Adrenal gland (tissue), 5 donors: Measurements from ENCODE around the gene CDK8.
"Not testable (repeated sequence)": the region's sequence is repeated elsewhere in the genome, so short reads cannot be mapped to it uniquely, and the experiment has no call there.

Experiments used
- POLR2A ChIP-seq, 2 donors: fragments of 450-650 bp; IDR thresholded peaks; one replicate each; pipeline ENCODE4 v1.6.1; 2017; ENCODE audit warnings: antibody characterized with exemption in 2 of 2, mild to moderate bottlenecking in 2 of 2, moderate library complexity in 1 of 2
- TF ChIP-seq, protein P1 (sequence below), 6 experiments: fragments of 450-650 bp in 4 of 6; fragments of 200-600 bp in 2 of 6; sonication (generic) in 1 of 6; IDR thresholded peaks; 1 replicate in 5 of 6; 2 replicates in 1 of 6; pipeline versions ENCODE4 v1.5.1 to v1.8.0; 2016 to 2021; ENCODE audit warnings: antibody characterized with exemption in 6 of 6, mild to moderate bottlenecking in 2 of 6, moderate library complexity in 1 of 6
- donor health status: DM: no; HTN: no; CAD: no.

DNA sequence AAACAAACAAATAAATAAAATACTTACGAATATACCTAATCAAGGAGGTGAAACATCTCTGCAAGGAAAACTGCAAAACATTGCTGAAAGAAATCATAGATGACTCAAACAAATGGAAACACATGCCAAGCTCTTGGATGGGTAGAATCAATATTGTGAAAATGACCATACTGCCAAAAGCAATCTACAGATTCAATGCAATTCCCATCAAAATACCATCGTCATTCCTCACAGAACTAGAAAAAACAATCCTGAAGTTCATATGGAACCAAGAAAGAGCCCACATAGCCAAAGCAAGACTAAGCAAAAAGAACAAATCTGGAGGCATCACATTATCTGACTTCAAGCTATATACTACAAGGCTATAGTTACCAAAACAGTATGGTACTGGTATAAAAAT is 32.0 kb downstream of the CDK8 start:
- TF ChIP-seq, protein P1, sequence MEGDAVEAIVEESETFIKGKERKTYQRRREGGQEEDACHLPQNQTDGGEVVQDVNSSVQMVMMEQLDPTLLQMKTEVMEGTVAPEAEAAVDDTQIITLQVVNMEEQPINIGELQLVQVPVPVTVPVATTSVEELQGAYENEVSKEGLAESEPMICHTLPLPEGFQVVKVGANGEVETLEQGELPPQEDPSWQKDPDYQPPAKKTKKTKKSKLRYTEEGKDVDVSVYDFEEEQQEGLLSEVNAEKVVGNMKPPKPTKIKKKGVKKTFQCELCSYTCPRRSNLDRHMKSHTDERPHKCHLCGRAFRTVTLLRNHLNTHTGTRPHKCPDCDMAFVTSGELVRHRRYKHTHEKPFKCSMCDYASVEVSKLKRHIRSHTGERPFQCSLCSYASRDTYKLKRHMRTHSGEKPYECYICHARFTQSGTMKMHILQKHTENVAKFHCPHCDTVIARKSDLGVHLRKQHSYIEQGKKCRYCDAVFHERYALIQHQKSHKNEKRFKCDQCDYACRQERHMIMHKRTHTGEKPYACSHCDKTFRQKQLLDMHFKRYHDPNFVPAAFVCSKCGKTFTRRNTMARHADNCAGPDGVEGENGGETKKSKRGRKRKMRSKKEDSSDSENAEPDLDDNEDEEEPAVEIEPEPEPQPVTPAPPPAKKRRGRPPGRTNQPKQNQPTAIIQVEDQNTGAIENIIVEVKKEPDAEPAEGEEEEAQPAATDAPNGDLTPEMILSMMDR (IDR thresholded peaks at IDR 0.05), result not testable (repeated sequence)
- not testable (repeated sequence) for TF ChIP-seq POLR2A (IDR thresholded peaks at IDR 0.05)
